Choroid plexus epithelial cell (primary cell): ENCODE results near the gene HHEX.

Experiments used
- DNase-seq: peaks from one replicate; pipeline ENCODE4 v3.0.0-alpha.2; 2010; ENCODE audit warnings: low read depth
- H3K4me3 ChIP-seq: 2 replicates; pipeline ENCODE4 v1.5.1; 2011; ENCODE audit warnings: low read depth, mild to moderate bottlenecking, control low read depth, low read length, moderate library complexity
- CTCF ChIP-seq: conservative IDR thresholded peaks from 2 replicates; pipeline ENCODE4 v1.5.1; 2011; ENCODE audit warnings: low read depth, mild to moderate bottlenecking, control low read depth, inconsistent platforms, low read length, moderate library complexity

Gene HHEX

GRCh38 chr10:92699193-92699517, 9.4 kb downstream of the HHEX start:
- no peak for DNase-seq
- TF ChIP-seq CTCF: no peak
- peak overlapping the region; percentile 62 for H3K4me3 ChIP-seq

GRCh38 chr10:92699518-92700381, 10.0 kb downstream of the HHEX start:
- TF ChIP-seq CTCF: peak; percentile 4
- H3K4me3 ChIP-seq: peak overlapping the region; percentile 62
- DNase-seq: peak; percentile 47

GRCh38 chr10:92702301-92702916, 12.7 kb downstream of the HHEX start:
- no peak overlapping the region for H3K4me3 ChIP-seq
- no peak for TF ChIP-seq CTCF
- no peak for DNase-seq

GRCh38 chr10:92712016-92712889, 22.5 kb downstream of the HHEX start:
- peak; percentile 58 for DNase-seq

GRCh38 chr10:92714152-92714845, 24.5 kb downstream of the HHEX start:
- no peak for DNase-seq
- no peak for TF ChIP-seq CTCF
- H3K4me3 ChIP-seq: no peak overlapping the region

More at GRCh38 chr10:92712016-92712889, 22.5 kb downstream of the HHEX start:
- H3K4me3 ChIP-seq: no peak overlapping the region
- TF ChIP-seq CTCF: no peak

GRCh38 chr10:92714872-92715271, 25.1 kb downstream of the HHEX start:
- no peak overlapping the region for H3K4me3 ChIP-seq
- TF ChIP-seq CTCF: no peak
- DNase-seq: no peak
